Transverse colon (tissue), 4 donors: Measurements from ENCODE around the gene LBHD2. TPM values are rescaled to one million over a fixed set of nuclear protein-coding genes. Genes with fewer than 3 reads are reported as not detected.

Experiments
- DNase-seq: peaks from one replicate; pipeline ENCODE4 v3.0.0-alpha.2; 2019
- H3K27ac ChIP-seq, 4 donors: fragments of 200-600 bp; sonication (generic); 2 replicates each; pipeline ENCODE4 v1.5.1; 2016 to 2018; ENCODE audit warnings: inconsistent platforms in 4 of 4
- H3K27me3 ChIP-seq: fragments of 200-600 bp; sonication (generic); 2 replicates; pipeline ENCODE4 v1.5.1; 2017; ENCODE audit warnings: inconsistent platforms
- H3K36me3 ChIP-seq, 4 donors: fragments of 200-600 bp; sonication (generic); 2 replicates each; pipeline ENCODE4 v1.5.1; 2017 to 2019; ENCODE audit warnings: inconsistent platforms in 4 of 4
- H3K4me1 ChIP-seq, 4 donors: fragments of 200-600 bp; sonication (generic); 2 replicates each; pipeline ENCODE4 v1.5.1; 2017 to 2020; ENCODE audit warnings: inconsistent platforms in 4 of 4
- H3K4me3 ChIP-seq, 4 donors: fragments of 200-600 bp; sonication (generic); 1 replicate in 1 of 4; 2 replicates in 3 of 4; pipeline versions ENCODE4 v1.5.1 to v1.6.1; 2017 to 2019; ENCODE audit warnings: inconsistent platforms in 4 of 4
- H3K9me3 ChIP-seq, 2 donors: fragments of 200-600 bp; sonication (generic); 2 replicates each; pipeline ENCODE4 v1.5.1; 2017 to 2019; ENCODE audit warnings: inconsistent platforms in 2 of 2
- CTCF ChIP-seq, 5 experiments: fragments of 200-600 bp in 3 of 5; fragments of 450-650 bp in 2 of 5; sonication (generic) in 3 of 5; IDR thresholded peaks; 1 replicate in 2 of 5; 2 replicates in 3 of 5; pipeline ENCODE4 v1.5.1; 2016 to 2017; ENCODE audit warnings: antibody characterized with exemption in 5 of 5, inconsistent platforms in 3 of 5, mild to moderate bottlenecking in 2 of 5, moderate library complexity in 1 of 5
- EP300 ChIP-seq: sonication (generic); formaldehyde crosslinking; IDR thresholded peaks from one replicate; pipeline ENCODE4 v1.6.1; 2017; ENCODE audit warnings: antibody characterized with exemption, low read depth
- POLR2A ChIP-seq: fragments of 450-650 bp; IDR thresholded peaks from one replicate; pipeline ENCODE4 v1.6.1; 2016; ENCODE audit warnings: antibody characterized with exemption, mild to moderate bottlenecking, moderate library complexity
- POLR2AphosphoS5 ChIP-seq, 3 donors: sonication (generic); formaldehyde crosslinking; IDR thresholded peaks; one replicate each; pipeline ENCODE4 v1.6.1; 2016; ENCODE audit warnings: antibody characterized with exemption in 3 of 3
- WGBS, 2 donors: methylation state at CpG; one replicate each; pipeline ENCODE4 v1.1.5; 2018; ENCODE audit warnings: low coverage in 1 of 2; 5-methylcytosine and 5-hydroxymethylcytosine counted together
- in situ Hi-C, 4 donors: fragments of 200-750 bp; cut with MboI; loops; one replicate each; pipeline versions ENCODE4 v1.15.0 to v1.15.1; 2017; ENCODE audit warnings: low sequenced_read_pairs in 3 of 4, low pct_ligation_motif_present in 1 of 4, low pct_unique_long_range_greater_than_20kb in 1 of 4
- intact Hi-C: fragments of 100-400 bp; cut with DNase I; formaldehyde crosslinking; loops from one replicate; pipeline ENCODE4 v1.15.1; 2023; ENCODE audit warnings: low total_unique reads
- total RNA-seq, 4 donors: library from RNA; depleted of rRNA; stranded (reverse); fragments of >200 nt; gene quantifications; one replicate each; pipeline ENCODE4 v1.1.0, GENCODE V29; 2016

Gene LBHD2
- total RNA-seq, 4 donors from 2014 or later, result not detected

GRCh38 chr14:103057028-103057371, 27.0 kb upstream of the LBHD2 start:
- in situ Hi-C loops (no loop called here), intact Hi-C loops (no loop called here)
- 0% methylated on average over 8 of the region's 53 CpGs; no CpG with 5 or more reads in 1 of the 2 donors for WGBS, 2 donors
- Histone ChIP-seq H3K27ac (peak overlapping the region; percentile 87 to 98 (median 98)), H3K9me3 (no peaks in the 10 kb centered on the region), H3K36me3 (no peaks in the 10 kb centered on the region), H3K4me3 (peak overlapping the region; percentile 78 to 98 (median 90)), H3K27me3 (no peaks in the 10 kb centered on the region), H3K4me1 (peaks cover 17 to 45% (median 33%) of the 10 kb centered on the region in 4 donors)
- TF ChIP-seq POLR2AphosphoS5 (IDR thresholded peaks at IDR 0.05) (peak in 1 of 3 donors; percentile 3), EP300 (no peak), POLR2A (no peak), CTCF (IDR thresholded peaks at IDR 0.05) (no peak)
- no peak for DNase-seq

- Histone ChIP-seq H3K4me3 (peak within 1 kb of the TSS; percentile 84 to 98 (median 93)), H3K27ac (peak within 1 kb of the TSS; percentile 89 to 98 (median 98)), H3K9me3 (no peaks in the 10 kb centered on the region), H3K4me1 (peaks cover 17 to 40% (median 32%) of the 10 kb centered on the region in 4 donors), H3K27me3 (no peaks in the 10 kb centered on the region), H3K36me3 (no peaks in the 10 kb centered on the region)
- TF ChIP-seq CTCF (IDR thresholded peaks at IDR 0.05) (no peak), POLR2A (peak; percentile 45), POLR2AphosphoS5 (IDR thresholded peaks at IDR 0.05) (peak in 2 of 3 donors; percentile 42 to 68), EP300 (no peak)
- in situ Hi-C loops, result no loop called here
- WGBS, 2 donors, result 2% methylated on average over 77 of the region's 113 CpGs; no CpG with 5 or more reads in 1 of the 2 donors
- peak; percentile 91 for DNase-seq
- intact Hi-C loops, result no loop called here
Observed at GRCh38 chr14:103057372-103058163, 26.4 kb upstream of the LBHD2 start, which contains the start of gene CDC42BPB. TSS of gene CDC42BPB (minus strand) at chr14:103057549. CDS start at chr14:103057173, 376 bp downstream.

DNA sequence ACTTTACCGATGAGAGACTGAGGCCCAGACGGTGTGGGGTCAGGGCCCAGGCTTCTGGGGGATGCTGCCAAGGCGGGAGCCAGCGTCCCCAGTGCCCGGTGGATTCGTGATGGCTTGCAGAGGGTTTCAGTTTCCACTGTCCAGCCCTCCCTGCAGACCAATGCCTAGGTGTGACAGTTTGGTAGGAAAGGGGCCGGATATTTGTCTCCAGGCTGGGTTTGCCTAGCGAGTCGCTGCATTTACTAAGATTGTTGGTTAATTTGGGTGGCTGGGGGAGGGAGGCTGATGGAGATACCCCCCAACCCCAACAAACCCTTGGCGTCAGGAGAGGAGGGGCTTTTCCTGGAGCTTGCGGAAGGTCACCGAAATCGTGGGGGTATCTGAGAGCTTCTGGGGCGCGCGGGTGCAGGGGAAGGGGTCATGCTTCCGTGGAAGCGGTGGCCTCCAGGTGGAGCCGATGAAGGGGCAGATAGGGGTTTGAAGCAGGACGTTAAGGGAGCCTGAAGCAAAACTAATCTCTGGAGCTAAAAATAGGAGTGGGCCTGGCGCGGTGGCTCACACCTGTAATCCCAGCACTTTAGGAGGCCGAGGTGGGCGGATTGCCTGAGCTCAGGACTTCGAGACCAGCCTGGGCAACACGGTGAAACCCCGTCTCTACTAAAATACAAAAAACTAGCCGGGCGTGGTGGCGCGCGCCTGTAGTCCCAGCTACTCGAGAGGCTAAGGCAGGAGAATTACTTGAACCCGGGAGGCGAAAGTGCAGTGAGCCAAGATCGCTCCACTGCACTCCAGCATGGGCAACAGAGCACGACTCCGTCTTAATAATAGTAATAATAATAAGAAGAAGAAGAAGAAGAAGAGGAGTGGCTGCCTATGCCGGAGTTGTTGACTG, 25.6 kb upstream of the LBHD2 start:
- intact Hi-C loops, result no loop called here
- H3K9me3 ChIP-seq, result no peaks in the 10 kb centered on the region
- WGBS, 2 donors, result 40 to 65% methylated on average over 13 to 36 of the region's 39 CpGs
- TF ChIP-seq CTCF (IDR thresholded peaks at IDR 0.05) (no peak), EP300 (no peak), POLR2AphosphoS5 (IDR thresholded peaks at IDR 0.05) (no peak), POLR2A (no peak)
- in situ Hi-C loops, result no loop called here
- H3K36me3 ChIP-seq, result no peaks in the 10 kb centered on the region
- H3K27ac ChIP-seq, result peak overlapping the region; percentile 88 to 92 (median 90)
- peak overlapping the region; percentile 65 to 98 (median 84) for H3K4me3 ChIP-seq
- DNase-seq, result no peak
- H3K4me1 ChIP-seq, result peaks cover 17 to 35% (median 30%) of the 10 kb centered on the region in 4 donors
- no peaks in the 10 kb centered on the region for H3K27me3 ChIP-seq

GRCh38 chr14:103059556-103059955, 24.5 kb upstream of the LBHD2 start:
- Histone ChIP-seq H3K4me1 (peaks cover 17 to 34% (median 30%) of the 10 kb centered on the region in 4 donors), H3K4me3 (no peak overlapping the region), H3K36me3 (no peaks in the 10 kb centered on the region), H3K27ac (no peak overlapping the region), H3K27me3 (no peaks in the 10 kb centered on the region), H3K9me3 (no peaks in the 10 kb centered on the region)
- intact Hi-C loops (no loop called here), in situ Hi-C loops (no loop called here)
- 63% methylated on average over 5 of the region's 5 CpGs; no CpG with 5 or more reads in 1 of the 2 donors for WGBS, 2 donors
- DNase-seq, result no peak
- no peak for TF ChIP-seq POLR2AphosphoS5 (IDR thresholded peaks at IDR 0.05)
- no peak for TF ChIP-seq POLR2A
- TF ChIP-seq CTCF (IDR thresholded peaks at IDR 0.05), result no peak
- no peak for TF ChIP-seq EP300
